ENCODE results near the gene SRL. TPM values are rescaled to one million over a fixed set of nuclear protein-coding genes. Genes with fewer than 3 reads are reported as not detected.

The SRL gene
- total RNA-seq, 4 donors from 2014 or later, result 0.83 to 2.2 (median 1.5) TPM

- intact Hi-C loops (cut with DNase I), result no loop called here
- H3K27ac ChIP-seq (replicated peaks in 1 of 4), result no peak overlapping the region
- no peak for TF ChIP-seq EP300 (IDR thresholded peaks at IDR 0.05)
- no peak for TF ChIP-seq POLR2A (IDR thresholded peaks at IDR 0.05; ENCODE audit: low read depth)
- TF ChIP-seq, protein P1, sequence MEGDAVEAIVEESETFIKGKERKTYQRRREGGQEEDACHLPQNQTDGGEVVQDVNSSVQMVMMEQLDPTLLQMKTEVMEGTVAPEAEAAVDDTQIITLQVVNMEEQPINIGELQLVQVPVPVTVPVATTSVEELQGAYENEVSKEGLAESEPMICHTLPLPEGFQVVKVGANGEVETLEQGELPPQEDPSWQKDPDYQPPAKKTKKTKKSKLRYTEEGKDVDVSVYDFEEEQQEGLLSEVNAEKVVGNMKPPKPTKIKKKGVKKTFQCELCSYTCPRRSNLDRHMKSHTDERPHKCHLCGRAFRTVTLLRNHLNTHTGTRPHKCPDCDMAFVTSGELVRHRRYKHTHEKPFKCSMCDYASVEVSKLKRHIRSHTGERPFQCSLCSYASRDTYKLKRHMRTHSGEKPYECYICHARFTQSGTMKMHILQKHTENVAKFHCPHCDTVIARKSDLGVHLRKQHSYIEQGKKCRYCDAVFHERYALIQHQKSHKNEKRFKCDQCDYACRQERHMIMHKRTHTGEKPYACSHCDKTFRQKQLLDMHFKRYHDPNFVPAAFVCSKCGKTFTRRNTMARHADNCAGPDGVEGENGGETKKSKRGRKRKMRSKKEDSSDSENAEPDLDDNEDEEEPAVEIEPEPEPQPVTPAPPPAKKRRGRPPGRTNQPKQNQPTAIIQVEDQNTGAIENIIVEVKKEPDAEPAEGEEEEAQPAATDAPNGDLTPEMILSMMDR (IDR thresholded peaks at IDR 0.05), result no peak
- TF ChIP-seq POLR2AphosphoS5 (IDR thresholded peaks at IDR 0.05), result no peak
- no peak overlapping the region for H3K4me3 ChIP-seq
- no peaks in the 10 kb centered on the region for H3K4me1 ChIP-seq
- no peaks in the 10 kb centered on the region for H3K27me3 ChIP-seq
- 76% methylated on average over 4 of the region's 4 CpGs for WGBS
- no peaks in the 10 kb centered on the region for H3K9me3 ChIP-seq
- DNase-seq (ENCODE audit: extremely low spot score), result no peak
- no peaks in the 10 kb centered on the region for H3K36me3 ChIP-seq
These were observed 75.1 kb downstream of the SRL start for GRCh38 chr16:4166821-4167220.

- intact Hi-C loops (cut with DNase I), result no loop called here
These were observed 81.0 kb downstream of the SRL start for GRCh38 chr16:4160658-4161430.

GRCh38 chr16:4159726-4160125, 82.2 kb downstream of the SRL start:
- WGBS, result 94% methylated on average over 17 of the region's 17 CpGs
- intact Hi-C loops (cut with DNase I), result no loop called here

More at GRCh38 chr16:4160658-4161430, 81.0 kb downstream of the SRL start:
- WGBS, result 80% methylated on average over 7 of the region's 7 CpGs
- no peaks in the 10 kb centered on the region for H3K36me3 ChIP-seq
- no peaks in the 10 kb centered on the region for H3K9me3 ChIP-seq
- no peaks in the 10 kb centered on the region for H3K27me3 ChIP-seq
- DNase-seq (ENCODE audit: extremely low spot score), result no peak
- H3K4me3 ChIP-seq, result no peak overlapping the region
- no peaks in the 10 kb centered on the region for H3K4me1 ChIP-seq
- no peak overlapping the region for H3K27ac ChIP-seq (replicated peaks in 1 of 4)
- TF ChIP-seq EP300 (IDR thresholded peaks at IDR 0.05), result no peak
- TF ChIP-seq, protein P1 (IDR thresholded peaks at IDR 0.05), result no peak
- TF ChIP-seq POLR2A (IDR thresholded peaks at IDR 0.05; ENCODE audit: low read depth), result no peak
- no peak for TF ChIP-seq POLR2AphosphoS5 (IDR thresholded peaks at IDR 0.05)

DNA sequence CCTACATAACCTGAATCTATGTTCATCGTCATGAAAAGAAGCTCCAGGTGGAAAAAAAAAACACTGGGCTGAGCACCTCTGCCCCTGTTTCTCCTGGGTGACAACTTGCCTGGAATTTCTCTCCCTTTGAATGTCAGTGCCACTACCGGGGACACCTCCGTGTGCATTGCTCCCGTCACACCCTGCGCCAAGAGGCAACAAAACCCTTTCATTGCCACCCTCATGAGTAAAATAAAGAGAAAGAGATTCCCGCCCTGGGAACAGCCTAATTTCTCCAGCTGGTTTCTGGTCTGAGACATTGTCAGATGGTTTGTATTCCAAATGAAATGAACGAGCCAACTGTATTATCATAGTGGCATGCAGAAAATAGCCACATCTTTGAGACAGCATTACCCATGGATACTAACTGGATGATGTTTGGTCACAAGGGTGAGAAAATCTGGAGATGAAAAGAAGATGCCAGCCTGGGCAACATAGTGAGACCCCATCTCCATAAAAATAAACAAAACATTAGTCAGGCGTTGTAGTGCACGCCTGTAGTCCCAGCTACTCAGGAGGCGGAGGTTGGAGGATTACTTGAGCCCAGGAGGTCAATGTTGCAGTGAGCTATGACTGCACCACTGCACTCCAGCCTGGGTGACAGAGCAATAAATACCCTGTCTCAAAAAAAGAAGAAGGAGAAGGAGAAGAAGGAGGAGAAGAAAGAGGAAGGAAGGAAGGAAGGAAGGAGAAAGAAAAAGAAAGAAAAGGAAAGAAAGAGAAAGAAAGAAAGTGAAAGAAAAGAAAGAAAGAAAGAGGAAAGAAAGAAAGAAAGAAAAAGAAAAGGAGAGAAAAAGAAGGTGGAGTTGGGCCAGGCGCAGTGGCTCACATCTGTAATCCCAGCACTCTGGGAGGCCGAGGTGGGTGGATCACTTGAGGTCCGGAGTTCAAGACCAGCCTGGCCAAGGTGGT, 83.5 kb downstream of the SRL start:
- 86% methylated on average over 13 of the region's 13 CpGs for WGBS
- Histone ChIP-seq H3K4me3 (no peak overlapping the region), H3K27ac (replicated peaks in 1 of 4) (no peak overlapping the region), H3K27me3 (no peaks in the 10 kb centered on the region), H3K9me3 (no peaks in the 10 kb centered on the region), H3K36me3 (no peaks in the 10 kb centered on the region), H3K4me1 (no peaks in the 10 kb centered on the region)
- DNase-seq (ENCODE audit: extremely low spot score), result no peak
- intact Hi-C loops (cut with DNase I), result no loop called here
- TF ChIP-seq POLR2AphosphoS5 (IDR thresholded peaks at IDR 0.05) (no peak), POLR2A (IDR thresholded peaks at IDR 0.05; ENCODE audit: low read depth) (no peak), EP300 (IDR thresholded peaks at IDR 0.05) (no peak)
- TF ChIP-seq, protein P1 (IDR thresholded peaks at IDR 0.05), result no peak

More at GRCh38 chr16:4159726-4160125, 82.2 kb downstream of the SRL start:
- Histone ChIP-seq H3K4me1 (no peaks in the 10 kb centered on the region), H3K27me3 (no peaks in the 10 kb centered on the region), H3K36me3 (no peaks in the 10 kb centered on the region), H3K4me3 (no peak overlapping the region), H3K9me3 (no peaks in the 10 kb centered on the region), H3K27ac (replicated peaks in 1 of 4) (no peak overlapping the region)
- TF ChIP-seq EP300 (IDR thresholded peaks at IDR 0.05), result no peak
- TF ChIP-seq, protein P1 (IDR thresholded peaks at IDR 0.05), result no peak
- TF ChIP-seq POLR2AphosphoS5 (IDR thresholded peaks at IDR 0.05), result no peak
- no peak for TF ChIP-seq POLR2A (IDR thresholded peaks at IDR 0.05; ENCODE audit: low read depth)
- DNase-seq (ENCODE audit: extremely low spot score), result no peak
